GM18498 (cell line): Measurements from ENCODE around the gene HEPACAM2.

Experiments
- ATAC-seq: cut with Tn5 transposase; IDR thresholded peaks from one replicate; pipeline ENCODE4 v1.9.1; 2021; ENCODE audit warnings: mild to moderate bottlenecking, moderate library complexity; ENCODE audit not compliant: unreplicated experiment

Gene HEPACAM2

DNA sequence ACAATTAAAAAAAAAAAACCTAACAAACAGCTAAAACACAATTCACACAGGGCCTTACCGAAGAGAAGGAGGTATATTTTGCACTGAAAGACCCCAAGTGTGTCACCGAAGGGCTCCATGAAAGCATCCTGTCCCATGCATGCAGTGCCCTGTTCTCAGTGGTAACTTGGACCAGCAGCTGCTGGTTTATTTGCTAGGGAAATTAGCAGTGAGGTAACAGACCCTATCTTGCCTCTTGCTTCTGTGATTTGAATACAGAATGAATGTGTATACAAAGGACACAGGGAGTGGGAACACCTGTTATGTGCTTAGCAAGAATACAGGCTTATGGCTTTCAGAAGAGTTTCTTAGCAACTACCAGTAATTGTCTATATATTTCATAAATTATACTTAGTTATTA, at the start of gene HEPACAM2:
TSS of gene HEPACAM2 (minus strand) at position 160 of the 400 bp plus-strand sequence.
- no peak for ATAC-seq

DNA sequence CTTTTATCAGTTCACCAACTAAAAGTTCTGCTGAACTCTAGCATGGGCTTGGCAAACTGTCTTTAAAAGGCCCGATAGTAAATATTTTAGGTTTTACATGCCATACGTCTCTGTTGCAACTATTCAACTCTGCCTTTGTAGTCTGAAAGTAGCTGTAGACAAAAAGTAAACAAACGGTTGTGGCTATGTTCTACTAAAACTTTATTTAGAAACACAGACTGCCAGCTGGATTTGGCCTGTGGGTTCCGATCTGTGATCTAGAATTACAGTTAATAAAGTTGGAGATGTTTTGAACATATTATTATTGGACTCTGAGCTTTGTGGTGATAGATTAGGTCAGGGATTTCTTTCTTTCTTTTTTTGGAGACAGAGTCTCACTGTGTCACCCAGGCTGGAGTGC, 39.0 kb upstream of the HEPACAM2 start:
- ATAC-seq = no peak

DNA sequence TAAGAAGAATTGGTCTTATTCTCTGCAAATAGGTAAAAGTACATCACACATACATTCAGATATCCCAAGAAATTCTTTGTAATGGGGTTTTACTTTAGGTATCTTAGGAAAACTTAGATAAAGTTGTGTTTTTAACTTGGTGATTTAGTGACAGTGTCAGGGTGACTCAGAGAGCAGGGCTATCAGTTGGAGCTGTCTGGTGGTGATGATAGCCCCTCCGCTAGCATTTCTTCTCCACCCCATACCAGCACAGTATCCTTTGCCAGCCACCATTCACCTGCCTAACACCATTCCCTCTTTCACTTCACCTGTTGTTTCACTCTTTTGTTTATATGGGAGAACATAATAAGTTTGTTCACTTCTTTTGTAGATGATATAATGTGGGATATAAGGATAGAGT, 36.3 kb upstream of the HEPACAM2 start:
- ATAC-seq = no peak

DNA sequence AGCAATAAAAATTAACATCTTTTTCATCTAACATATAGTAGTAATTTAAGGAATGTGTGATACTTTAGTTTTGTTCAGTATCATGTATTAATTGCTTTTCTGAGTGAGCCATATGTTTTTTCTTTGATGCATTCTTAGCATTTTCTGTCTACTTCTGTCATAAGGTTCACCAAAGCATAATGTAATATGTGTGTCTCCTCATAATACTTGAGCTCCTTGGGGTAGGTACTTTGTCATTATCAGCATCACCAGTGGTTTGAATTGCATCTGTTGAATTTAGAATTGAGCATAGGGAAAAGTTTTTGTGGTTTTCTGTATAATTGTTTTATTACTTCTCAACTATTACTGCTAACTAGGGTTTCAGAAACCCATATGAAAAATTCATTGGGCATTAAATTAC, 32.4 kb upstream of the HEPACAM2 start:
- no peak for ATAC-seq

DNA sequence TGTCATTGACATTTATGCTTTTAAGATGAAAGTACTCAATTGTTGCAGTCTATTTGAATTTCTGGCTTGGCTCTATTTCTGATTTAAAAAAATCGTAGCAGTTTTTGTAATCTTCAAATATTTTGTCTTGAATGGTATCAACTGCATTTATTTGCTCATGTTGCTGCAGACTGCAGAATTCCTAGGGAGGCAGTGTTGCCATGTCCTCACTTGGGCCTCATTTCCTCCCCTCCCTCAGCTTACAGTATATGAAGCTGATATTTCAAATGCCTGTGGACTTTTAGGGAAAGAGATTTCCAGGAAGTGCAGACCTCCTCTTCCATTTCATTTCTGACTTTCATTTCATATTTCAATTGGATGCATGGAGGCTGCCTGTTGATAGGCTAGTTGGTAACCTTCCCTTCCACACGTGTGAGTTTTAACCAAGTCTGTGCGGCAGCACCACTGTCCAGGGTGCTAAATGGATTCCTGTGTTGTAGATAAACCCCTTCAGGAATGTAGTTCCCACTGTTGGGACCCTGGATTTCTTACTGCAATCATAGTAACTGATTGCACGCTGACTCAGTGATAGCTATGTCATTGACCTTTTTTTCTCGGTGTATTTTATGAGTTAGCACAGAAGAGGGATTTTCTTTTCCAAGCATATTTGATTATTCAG, 23.4 kb upstream of the HEPACAM2 start:
- no peak for ATAC-seq

DNA sequence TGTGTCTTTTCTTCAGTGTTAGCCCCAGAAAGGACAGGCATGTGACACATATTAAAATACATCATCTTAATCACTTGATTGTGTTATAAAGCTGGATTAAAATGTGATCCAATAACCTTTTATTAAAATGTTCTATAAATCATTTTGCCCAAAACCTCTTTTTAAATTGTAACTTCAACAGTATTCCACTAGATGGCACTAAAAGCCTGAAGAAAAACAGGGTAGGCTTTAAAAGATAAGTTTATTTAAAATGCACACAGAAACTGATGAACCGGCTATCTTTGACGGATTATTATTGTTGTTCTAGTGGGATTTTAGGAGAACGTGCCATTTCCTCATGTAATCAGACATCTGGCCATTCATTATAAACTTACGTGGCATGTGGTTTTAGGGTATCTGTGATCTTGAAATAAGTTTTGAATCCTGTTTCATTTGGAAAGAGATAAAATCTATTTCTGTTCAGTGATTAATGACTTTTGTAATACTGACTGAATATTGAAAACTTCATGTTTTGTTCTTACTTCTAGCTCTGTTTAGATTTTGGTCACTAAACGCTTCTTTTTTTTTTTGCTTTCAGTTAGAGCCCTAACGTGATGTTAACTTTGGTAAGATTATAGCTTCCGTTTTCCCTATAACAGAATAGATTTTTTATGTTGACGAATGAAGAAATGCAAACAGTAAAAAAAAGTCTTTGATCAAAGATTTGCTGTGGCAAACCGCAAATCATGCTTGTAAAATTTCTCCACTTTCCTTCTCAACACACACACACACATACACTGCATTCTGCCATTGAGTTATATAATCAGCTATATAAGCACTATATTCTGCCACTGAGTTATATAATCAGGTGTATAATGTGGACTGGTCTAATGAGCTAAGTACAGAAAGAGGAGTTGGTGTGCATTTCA, 19.5 kb upstream of the HEPACAM2 start:
- ATAC-seq = no peak

DNA sequence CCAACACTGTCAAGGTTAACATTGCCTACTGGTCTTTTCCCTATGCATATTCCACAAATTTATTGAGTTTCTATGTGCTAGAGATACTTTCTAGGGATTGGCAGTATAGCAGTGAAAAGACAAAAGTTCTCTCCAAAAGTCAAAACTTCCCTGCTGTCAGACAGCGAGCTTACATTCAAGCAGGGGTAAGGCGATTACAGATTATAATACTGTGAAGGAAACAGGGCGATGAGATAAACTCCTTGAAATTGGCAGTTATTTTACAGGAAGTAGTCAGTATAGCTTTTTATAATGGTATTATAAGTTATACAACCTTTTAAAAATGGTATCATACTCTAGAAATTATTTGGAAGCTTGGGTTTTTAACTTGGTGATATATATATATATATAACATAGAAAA, 15.8 kb upstream of the HEPACAM2 start:
- ATAC-seq = no peak

DNA sequence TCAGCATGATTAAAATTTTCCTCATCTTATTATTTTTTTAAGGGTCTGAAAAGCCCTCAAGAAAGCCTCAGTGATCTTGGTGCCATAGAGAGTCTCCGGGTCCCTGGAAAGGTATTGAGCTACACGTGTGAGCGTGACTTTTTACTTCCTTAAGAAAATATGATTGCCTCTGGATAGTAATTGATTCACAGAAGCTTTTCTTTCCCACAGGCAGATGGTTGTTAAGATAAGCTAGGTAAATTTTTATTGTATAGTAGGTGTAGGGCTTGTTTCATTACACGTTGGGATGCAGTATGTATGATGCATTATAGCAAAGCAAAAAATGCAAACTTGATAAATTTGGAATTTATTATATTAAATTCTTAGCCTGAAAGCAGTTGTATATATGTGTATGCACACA, 13.6 kb upstream of the HEPACAM2 start:
- no peak for ATAC-seq

DNA sequence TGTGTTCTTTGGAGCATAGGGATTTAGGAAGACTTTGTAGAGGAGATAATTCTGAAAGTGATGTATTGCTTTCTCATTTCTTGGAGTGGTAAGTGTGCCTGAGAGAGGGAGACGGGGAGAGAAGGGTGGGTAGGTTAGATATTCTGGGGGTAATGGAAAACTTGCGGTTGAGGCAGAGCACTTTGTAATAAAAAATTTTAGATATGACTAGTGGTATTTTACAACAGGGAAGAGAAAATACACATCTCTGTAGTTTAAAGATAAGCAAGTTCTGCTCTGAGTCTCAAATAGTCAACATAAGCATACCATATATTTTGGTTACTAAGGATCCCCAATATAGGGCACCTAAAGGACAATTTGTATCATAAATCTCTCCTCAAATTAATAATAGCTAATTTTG, 12.5 kb upstream of the HEPACAM2 start:
- ATAC-seq = no peak

DNA sequence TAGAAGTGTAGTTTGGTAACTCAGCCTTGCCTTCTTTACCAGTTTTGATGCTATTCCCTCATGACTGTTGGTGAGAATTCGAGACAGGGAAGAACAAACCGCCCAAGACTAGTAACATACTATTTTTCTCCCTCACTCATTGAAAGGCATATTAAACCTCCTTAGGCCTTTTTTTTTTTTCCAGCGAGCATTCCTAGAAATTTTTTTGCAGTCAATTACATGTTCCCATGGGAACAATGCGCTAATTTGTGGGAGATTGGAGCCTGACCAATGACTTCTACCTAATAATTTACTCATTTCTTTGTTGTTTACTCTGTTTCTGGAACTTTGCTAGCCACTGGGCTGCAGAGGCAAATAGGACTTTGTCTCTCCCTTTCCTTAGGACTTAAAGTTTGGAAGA, 11.9 kb upstream of the HEPACAM2 start:
- ATAC-seq = no peak

DNA sequence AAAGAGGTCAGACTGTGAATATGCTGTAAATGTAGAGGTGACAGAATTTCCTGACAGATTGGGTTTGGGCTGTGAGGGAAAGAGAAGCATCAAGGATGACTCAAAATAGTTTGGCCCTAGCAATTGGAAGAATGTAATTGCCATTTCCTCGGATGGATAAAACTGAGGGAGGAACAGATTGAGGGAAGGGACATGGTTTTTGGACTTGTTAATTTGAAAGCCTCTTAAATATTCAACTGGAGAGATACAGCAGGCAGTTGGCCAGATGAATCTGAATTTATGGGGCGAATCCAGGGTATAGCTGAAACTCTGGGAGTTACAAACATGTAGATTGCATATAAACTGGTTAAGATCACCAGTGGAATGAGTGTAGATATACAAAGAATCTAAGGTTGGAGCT, 9.3 kb upstream of the HEPACAM2 start:
- no peak for ATAC-seq

DNA sequence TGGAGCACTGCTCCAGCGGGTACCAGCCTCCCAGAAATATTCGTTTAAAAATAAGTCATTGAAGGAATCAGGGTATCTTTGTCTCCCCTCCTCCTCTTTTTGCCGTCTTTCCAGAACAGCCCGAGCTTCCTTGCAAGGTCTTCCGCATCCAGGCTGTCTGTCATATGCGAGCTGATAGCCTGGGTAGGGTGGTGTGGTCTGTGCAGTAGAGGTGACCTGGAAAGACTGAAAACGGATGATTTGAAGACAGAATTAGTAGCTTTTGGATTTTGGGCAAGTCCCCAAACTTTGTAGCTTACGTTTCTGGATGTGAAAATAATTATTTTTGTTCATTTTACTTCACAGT, 6.4 kb upstream of the HEPACAM2 start:
- peak; percentile 4 for ATAC-seq

DNA sequence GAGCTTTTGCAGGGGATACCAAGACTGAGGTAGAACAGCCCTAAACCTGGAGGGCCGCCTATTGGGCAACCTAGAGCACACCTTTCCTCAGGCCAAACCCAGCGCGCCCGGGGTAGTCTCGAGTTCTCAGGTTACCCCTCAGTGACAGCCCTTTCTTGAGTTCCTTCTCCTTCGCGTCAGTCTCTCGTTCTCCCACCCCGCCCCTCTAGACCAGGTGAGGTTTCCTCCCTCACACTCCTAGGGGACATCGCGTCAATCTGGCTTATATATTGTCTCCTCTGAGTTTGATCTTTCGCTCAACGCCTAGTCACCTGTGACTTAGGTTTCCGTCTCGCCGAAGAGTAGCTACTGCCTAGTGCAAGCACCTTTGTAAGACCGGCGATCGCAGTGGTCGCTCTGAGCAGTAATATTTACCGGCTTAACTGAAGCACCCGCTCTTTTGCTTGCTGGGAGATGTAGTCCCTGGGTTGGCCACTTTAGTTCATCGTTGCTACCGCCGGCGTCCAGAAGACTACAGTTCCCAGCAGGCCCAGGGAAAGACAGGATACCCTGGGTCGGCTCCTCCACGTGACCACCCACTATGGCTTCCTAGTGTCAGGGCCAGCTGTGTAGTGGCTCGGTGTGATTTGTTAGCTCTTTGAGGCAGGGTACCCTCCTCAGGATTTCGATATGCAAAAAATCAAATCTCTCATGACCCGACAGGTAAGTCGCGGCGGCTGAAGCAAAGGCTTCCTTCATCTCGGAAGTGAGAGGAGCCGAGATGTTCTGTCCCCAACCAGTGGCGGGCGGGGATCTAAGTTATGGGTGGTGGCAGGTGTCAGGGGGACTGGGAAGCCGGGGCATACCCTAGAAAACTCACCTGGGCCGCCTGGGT, 5.8 kb upstream of the HEPACAM2 start, which contains the start of gene VPS50:
TSS of gene VPS50 (plus strand) at position 568 of the 874 bp plus-strand sequence. CDS start at position 670, 102 bp downstream.
- ATAC-seq = peak; percentile 99

DNA sequence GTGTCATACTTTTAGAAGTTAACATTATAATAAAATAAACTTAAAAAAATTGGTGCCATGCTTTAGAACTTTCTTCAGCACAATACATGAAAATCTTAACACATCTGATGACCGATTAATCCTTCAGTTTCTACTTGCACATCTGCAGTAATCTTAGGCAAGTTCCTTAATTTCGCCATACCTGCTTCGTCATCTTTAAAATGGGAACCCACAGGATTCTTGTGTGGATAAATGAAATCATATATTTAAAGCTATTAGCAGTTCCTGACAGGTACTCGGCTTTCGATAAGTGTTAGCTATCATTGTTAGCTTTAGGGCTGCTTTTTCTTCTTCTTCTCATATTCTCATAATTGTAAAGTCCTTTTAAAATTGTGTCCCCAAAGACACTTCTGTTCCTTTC, 5.0 kb upstream of the HEPACAM2 start:
- no peak for ATAC-seq

DNA sequence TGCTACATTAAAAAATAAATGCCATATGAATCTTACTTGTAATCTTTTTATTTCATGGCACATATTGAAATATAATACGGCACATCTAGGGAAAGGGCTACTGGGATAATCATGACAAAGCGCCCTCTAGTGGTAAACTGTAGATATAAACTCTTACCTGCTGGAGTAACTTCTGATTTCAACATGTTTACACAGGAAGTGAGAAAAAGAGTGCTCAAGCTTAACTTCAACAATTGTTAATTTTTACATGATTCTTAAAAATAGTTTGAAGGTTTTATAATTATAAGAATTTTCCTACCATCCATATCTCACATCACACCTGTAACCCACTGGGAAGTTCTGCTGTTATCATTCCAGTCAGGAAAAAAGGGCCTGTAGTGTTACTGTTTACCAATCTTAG, 2.0 kb upstream of the HEPACAM2 start:
- ATAC-seq = no peak

DNA sequence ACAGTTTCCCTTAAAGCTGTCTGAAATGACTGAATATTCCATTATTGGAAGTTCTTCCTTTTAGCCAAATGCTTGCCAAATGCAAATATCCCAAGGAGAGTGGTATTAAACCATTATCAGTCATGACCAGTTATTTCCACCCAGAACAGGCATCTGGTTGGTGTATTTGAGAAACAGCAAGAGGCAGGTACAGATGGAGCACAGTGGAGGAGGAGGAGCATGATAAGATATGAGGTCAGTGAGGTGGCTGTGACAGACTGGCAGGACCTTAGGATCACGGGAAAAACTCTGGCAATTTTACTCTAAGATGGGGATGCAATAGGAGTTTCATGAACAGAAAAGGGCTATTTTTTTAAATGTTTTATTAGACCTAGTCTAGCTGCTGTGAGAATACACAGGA, 6.4 kb downstream of the HEPACAM2 start:
- no peak for ATAC-seq

DNA sequence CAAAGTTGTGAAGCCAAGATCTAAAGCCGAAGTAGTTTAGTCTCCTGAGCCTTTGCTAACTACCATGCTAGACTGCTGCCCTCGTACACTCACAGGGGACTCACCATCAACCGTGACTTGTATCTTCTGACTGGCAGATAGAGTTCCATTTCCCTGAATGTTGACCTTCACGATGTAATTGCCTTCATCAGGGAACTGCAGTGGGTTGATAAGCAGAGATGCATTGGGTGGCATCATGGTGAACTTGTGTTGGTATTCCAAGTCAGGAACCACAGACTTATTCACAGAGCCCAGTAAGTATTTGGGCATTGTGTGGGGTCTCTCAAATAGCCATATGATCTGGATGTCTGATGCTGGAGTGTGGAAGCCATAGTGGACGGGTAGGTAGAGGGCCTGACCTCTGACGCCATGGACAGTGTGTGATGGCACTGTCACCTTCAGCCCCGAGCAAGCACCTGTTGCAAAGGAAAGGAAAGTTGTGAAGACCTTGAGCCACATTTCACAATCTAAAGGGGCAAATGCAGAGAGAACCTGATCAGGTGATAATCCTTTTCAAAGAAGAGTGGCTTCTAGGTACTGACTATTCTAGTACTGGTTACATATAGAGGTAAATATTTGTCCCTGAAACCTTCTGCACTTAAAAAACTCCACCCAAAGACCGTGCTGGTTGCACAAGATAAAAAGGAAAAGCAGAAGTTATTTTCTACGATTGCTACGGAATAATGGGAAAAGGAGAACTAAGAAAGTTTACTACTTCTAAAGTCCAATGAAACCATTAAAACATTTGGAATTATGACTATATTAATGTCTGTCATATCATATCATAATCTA, 7.1 kb downstream of the HEPACAM2 start:
- ATAC-seq = no peak

DNA sequence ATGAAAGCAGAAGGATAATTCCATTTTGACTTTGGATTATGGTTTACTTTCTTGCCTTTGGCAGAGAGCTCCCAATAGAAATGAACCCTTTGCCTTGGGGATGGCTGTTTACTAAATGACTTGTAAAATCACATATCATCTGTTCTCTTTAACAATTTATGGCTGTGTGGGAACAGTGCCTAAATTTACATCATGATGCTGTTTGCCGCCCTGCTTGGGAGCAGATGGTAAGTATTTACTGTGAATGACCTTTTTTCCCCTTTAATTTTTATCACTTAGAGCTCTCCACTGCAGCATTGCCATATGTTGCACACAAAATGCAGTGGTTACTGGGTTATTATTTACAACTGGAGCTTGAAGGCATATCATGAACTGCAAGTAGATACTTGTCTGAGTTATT, 13.4 kb downstream of the HEPACAM2 start:
- no peak for ATAC-seq

DNA sequence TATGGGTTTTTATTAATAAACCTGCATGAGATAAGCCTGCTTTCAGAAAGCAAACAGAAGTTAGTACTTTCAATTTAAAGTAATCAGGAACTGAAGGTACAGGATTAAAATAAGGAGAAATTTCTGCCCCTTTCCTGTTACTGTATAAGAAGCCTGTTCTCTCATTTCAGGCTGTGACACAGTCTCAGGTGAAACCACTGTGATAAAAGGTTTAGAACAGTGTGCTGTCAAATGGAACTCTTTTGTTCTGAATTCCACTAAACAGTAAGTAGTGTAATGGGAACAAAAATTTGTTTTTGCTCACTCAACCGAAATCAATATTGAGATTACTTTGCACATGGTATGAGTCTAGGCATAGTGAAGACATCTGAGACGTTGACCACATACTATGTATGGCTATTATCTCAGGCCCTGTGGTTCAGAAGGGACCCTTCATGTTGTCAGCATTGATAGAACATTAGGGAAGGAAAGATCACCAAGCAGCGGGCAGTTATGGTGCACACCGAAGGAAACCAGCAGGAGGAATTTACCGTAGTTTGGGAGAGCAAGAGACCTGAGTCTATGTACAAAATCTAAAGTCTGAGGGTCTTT, 14.9 kb downstream of the HEPACAM2 start:
- no peak for ATAC-seq

DNA sequence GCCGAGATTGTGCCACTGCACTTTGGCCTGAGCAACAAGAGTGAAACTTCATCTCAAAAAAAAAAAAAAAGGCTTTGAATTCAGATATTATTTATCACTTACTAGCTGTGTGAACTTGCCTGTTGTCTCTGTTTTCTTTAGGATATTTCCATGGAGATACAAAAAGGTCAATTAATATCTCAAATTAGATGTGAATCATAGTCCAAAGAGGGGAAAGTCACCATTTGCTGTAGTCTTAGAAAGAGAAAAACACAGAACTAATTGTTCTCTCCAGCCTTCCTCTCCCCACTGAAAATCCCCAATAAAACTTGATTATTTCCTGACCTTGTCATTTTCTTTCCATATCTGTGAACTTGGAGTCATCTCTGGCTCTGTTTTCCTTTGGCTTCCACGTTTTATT, 21.2 kb downstream of the HEPACAM2 start:
- no peak for ATAC-seq
